ENCODE results near the gene CLMN.

Gene CLMN

DNA sequence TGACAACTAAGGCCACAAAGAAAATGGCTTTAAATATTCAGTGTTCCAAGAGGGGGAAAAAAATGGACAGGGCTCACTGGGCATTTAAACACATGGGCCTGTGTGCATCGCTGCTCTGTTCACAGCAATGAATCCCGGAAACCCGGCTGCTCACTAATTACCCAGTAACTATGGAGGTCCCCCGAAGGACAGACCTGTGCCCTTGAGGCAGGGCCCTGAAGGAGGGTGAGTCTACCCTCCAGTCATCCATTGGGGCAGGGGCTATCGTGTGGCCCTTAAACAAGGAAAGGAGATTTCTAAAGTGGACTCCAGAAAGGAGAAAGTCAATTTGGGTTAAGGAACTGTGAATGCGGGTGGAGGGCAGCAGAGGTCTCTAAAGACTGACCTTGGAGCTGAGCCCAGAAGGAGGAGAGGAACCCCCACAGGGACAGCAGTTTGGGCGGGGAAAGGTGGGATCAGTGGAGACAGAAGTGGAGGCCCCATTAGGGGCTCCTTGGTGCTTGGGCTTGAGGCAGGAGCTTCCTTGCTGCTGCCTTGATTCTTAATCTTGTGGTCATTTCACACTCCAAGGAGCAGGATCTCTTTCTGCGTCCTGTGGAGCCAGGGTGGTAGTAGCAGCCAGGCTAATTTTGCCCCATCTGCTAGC is 1.4 kb upstream of the CLMN start:
- no peak for DNase-seq (ENCODE audit: low read depth)

DNA sequence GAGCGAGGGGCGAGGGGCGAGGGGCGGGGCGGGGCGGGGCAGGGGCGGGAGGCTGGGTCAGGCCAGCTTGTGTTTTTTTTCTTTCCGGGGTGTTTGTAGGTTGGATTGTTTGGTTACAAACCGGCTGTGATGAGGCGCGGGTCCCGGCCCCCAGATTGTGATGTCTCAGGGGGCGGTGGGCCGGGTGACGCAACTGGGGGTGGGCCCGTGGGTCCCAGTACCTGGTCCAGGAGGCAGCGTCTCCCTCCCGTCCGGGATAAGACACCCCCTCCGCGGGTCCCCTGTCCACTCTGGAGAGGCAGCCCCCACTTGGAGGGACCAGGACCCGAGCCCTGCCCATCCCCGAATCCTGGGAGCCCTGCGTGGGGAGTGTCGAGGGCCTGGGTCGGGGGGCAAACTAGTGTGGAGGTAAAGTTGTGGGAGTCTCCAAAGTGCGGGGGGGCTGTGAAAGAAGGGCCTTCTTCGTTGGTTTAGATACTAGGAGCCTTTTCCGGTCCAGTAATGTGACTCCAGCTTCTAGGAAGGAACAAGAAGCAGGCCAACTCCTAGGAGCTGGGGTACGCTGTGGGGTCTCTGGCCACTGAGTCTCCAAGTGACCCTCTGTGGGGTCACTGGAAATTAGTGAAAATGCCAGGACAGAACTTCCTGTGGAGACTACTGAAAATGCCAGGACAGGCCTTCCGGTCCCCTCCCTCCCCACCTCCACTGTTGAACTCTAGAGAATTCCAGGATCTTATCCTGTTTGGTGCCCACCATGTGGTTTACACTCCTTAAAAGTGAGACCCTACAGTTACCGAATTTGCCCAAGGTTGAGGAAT is 579 bp upstream of the CLMN start:
- DNase-seq (ENCODE audit: low read depth), result no peak

DNA sequence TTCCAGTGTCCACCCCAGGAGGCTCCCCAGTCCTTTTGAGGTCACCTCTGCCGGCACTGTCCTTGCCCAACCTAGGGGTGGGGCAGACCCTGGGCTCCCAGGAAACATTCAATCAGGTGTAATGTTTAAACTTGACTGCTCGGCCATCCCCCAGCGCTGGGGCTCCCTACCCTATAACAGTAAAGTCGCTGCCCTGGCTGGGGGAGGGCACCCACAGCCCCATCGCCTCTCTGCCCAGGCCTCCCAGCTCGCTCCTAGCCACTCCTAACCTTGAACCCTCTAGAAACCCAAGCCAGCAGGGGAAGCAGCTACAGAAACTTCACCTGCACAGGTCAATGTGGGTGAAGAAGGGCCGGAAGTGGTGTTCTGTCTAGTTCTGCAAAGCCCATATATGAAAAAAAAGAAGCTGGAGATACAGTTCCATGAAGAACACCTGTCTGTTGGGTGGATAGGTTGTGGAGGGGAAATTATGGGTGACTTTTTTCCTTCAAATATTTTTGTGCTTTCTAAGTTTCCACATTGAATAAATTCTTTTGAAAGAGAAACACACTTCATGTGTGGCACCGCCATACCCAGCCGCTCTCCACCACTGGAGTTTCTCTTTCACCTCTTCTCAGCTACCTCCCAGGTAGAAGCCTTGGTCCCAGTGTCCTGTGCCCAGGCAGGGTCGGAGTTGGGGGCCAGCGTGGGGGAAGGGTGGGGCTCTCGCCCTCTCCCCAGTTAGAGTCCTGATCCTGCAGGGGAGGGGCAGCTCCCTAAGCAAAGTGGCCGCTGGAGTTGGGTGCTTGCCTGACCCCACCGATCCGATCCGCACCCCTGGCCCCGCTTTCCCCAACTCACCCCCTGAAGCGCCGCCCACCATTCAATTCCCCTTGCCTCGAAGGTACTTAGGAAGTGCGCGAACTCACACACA is 1.1 kb downstream of the CLMN start:
- DNase-seq (ENCODE audit: low read depth), result no peak

- DNase-seq (ENCODE audit: low read depth), result no peak
Measured at GRCh38 chr14:95317817-95318343, 1.8 kb downstream of the CLMN start.

DNA sequence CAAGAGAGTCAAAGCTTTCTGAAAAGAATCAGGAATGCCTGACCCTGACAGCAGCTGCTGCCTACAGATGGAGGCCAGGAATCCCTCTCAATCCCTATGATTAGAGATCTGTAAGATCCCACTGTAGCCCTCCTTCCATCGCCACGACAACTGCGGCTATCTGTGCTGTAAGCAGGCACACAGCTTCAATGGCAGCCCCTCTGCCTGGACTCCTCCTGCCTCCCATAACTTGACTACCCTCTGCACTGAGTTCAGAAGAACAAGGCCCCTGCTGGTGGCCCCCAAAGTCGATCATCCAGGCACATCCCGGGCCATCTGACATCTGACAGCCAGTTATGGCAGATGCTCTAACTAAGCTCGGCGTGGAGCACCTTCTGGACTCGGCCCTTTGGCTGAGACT is 2.9 kb downstream of the CLMN start:
- no peak for DNase-seq (ENCODE audit: low read depth)

DNA sequence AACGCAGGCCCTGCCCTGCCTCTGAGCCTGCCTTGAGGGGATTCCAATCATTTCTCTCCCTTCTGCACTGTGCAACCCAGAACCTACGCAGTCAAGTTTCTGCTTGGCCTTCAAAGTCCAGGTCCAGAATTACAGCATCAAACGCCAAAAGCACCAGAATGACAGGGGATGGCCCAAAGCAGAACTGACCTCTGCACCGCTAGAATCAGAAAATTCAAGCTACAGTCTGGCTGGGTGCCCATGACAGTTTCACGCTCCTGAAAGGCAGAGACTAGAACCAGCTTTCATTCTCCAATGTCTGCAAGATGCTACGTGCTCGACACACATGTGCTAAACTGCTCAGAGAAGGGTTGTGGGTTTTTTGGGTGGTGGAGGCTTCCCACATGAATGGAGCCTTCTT is 4.1 kb downstream of the CLMN start:
- no peak for DNase-seq (ENCODE audit: low read depth)

DNA sequence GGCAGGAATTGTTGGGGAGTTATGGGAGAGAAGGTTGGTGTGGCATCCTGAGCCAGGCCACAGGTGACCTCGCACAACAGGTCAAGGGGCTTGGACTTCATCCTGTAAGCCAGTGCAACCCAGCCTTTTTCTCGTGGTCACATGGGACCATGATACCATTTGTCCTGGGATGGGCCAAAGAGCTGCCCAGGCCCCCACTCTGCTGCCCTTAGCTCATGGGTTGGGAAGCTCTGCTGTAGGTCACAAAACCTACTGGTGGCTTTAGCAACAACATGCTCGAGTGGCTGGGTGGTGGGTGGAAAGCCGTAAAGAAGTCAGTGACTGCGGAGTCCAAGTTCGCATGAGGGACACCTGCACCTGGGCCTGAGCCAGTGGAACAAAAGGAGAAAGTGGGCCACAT is 4.6 kb downstream of the CLMN start:
- DNase-seq (ENCODE audit: low read depth), result no peak

DNA sequence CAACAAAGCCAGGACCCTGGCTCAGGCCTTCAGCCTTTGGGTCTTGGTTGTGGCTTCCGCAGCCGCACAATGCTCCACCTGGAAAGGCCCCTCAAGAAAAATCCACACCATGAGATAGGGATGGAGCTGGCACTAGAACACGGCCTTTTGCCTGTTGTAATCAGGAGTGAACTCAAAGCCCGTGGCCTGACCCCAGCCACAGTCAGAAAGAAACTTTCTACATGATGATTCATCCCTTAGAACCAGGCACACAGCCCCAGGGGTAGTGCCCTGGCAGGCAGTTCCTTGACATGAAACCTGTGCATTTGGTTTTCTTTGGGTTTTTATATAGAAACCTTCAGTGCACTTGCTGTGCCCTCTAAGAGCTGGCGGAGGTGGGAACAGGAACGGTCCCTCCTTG is 5.1 kb downstream of the CLMN start:
- no peak for DNase-seq (ENCODE audit: low read depth)

DNA sequence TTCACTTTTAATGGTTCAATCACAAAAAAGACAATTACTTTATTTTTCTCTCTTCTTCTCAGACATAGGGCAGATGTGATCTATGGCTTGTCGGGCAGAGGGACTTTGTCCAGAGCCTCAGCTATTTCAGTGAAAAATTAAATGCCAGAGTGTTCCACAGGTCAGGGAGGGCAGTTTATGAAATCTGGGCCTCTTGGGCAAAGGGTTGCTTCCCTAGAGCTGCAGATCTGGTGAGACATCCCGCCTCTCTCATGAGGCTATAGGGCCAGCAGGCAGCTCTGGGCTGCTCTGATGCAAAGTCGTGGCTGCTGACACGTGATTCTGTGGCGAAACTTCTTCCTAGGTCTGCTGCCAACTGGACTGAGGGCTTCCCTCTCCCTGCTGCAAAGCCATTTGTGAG is 6.0 kb downstream of the CLMN start:
- no peak for DNase-seq (ENCODE audit: low read depth)

- DNase-seq (ENCODE audit: low read depth), result no peak
Measured at GRCh38 chr14:95313190-95313589, 6.5 kb downstream of the CLMN start.

DNA sequence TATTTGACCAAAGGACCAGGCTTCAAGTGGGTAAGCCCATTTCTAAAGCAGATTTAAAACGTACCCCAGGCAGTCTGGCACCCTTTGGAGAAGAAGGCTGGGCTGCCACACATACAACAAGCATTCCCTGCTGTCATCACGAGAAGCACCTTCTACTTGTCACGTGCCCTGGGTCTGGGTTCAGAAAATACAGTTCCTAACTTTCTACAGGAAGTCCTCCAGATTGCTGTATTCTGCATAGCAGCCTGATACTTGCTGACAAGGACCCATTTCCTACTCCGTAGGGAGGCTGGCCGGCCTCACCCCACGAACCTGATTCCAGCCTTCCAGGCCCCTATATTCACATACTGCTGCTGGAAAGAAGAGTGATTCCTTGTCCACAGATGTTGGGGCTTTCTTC is 7.4 kb downstream of the CLMN start:
- DNase-seq (ENCODE audit: low read depth), result no peak

DNA sequence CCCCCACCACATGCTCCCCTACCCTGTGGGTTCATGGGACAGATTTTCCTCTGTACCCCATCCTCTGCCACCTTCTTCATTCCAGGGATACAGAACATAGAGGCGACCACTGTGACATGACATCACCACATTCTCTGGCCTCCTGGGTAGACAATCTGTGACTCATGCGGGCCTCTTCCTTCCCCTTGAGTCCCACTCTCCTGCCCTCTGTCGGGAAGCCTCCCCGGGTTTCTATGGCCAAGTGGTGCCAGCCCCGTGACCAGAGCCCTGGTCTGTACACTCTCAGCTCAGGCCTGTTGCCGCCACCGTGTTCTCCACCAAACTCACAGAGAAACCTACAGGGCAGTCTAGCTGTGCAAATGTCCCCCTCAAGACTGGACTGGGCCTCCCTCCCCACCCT is 8.0 kb downstream of the CLMN start:
- no peak for DNase-seq (ENCODE audit: low read depth)

DNA sequence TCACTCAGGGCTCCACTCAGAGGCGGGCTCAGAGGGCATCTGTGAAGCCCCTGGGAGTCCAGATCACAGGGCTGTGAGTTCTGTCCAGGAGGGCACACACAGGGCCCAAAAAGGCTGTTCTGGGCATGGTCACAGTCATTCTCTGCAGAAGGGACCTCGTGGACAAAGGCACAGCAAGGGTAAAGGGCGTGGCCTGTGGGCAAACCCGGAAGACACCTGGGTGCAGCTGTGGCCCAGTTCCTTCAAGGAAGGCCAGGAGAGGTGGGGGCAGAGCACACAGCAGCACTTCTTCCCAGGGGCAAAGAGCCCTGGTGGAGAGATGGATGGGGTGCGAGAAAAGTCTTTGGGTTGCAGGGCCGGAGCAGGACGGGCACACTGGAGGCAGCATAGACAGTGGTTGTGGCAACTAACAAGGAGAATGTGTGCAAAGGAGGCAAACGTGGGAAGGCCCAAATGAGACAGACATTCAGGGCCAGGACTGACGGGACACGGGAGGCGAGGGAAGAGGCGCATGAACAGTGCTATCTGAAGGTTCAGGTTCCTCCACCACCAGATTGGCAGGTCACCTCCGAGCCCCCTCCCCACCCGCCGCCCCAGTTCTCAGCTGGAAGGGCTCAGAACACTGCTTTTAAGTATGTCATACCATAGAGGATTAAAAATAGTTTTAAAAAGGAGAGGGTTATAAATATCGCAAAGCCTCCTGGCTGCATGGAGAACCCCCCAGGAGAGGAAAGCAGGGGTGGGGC is 8.9 kb downstream of the CLMN start:
- no peak for DNase-seq (ENCODE audit: low read depth)

GRCh38 chr14:95309261-95310051 is 10.3 kb downstream of the CLMN start:
- no peak for DNase-seq (ENCODE audit: low read depth)

- DNase-seq (ENCODE audit: low read depth), result no peak
Measured at GRCh38 chr14:95308073-95308472, 11.6 kb downstream of the CLMN start.

GRCh38 chr14:95307402-95308041 is 12.2 kb downstream of the CLMN start:
- DNase-seq (ENCODE audit: low read depth), result no peak

- no peak for DNase-seq (ENCODE audit: low read depth)
Measured at GRCh38 chr14:95305940-95306339, 13.8 kb downstream of the CLMN start.

DNA sequence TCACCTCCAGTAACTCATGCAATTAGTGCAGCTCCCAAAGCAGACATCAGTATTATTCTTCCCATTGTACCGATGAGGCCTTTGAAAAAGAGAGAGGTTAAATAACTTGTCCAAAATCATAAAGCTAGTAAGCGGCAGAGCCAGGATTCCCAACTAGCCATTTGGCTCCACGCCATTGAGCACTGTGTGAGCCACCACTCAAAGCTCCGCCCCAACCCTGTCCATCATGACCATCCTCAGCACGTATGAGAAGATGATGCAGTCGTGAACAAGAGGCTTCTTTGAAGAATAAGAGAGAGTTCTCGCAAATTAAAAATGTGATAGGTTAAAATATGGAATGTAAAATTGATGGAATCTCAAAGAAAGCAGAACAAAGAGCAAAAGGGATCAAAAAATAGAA is 14.6 kb downstream of the CLMN start:
- no peak for DNase-seq (ENCODE audit: low read depth)

DNA sequence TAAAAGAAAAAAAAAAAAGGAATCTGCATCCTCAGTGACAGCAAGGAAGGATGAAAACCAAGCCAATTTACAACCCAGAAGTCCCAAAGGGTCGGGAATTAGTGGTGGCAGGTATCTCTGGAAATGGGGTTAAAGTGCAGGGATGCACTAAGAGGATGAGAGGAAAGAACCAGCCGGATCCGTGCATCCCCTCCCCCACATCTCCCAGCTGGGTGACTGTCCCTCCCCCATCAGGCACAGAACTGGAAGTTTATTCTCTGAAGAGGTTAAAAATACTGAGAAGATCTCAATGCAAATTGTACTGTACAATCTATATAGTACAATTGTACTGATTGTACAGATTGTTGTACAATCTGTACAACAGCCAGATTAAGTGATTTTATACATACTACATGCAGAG is 15.4 kb downstream of the CLMN start:
- DNase-seq (ENCODE audit: low read depth), result no peak

GRCh38 chr14:95303552-95303951 is 16.2 kb downstream of the CLMN start:
- no peak for DNase-seq (ENCODE audit: low read depth)
